Measurements from ENCODE around the gene NCOA7. TPM values are rescaled to one million over a fixed set of nuclear protein-coding genes. Genes with fewer than 3 reads are reported as not detected.

NCOA7 gene
- total RNA-seq, 1 experiment from 2014 or later, result 37.3 TPM

DNA sequence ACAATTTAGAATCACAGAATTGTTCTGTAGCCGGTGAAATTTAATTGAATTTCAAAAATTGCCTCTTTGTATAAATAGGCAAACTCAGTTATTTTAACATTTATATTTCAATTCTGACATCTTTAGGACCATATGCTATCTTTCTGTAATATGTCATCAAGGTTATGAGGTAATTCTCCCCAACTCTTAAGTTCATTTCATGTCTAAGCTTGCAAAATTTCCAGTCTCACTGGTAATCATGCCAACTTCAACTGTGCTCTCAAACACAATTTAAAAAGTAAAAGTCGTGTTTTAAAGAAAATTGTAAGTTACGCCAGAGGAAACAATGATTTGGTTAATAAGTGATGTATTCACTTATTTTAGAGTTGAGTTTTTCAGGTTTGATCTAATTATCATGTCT is 1.4 kb downstream of the NCOA7 start:
- in situ Hi-C loops (cut with HindIII; ENCODE audit: low pct_unique_long_range_greater_than_20kb, low sequenced_read_pairs), result no loop called here
- TF ChIP-seq, protein P1, sequence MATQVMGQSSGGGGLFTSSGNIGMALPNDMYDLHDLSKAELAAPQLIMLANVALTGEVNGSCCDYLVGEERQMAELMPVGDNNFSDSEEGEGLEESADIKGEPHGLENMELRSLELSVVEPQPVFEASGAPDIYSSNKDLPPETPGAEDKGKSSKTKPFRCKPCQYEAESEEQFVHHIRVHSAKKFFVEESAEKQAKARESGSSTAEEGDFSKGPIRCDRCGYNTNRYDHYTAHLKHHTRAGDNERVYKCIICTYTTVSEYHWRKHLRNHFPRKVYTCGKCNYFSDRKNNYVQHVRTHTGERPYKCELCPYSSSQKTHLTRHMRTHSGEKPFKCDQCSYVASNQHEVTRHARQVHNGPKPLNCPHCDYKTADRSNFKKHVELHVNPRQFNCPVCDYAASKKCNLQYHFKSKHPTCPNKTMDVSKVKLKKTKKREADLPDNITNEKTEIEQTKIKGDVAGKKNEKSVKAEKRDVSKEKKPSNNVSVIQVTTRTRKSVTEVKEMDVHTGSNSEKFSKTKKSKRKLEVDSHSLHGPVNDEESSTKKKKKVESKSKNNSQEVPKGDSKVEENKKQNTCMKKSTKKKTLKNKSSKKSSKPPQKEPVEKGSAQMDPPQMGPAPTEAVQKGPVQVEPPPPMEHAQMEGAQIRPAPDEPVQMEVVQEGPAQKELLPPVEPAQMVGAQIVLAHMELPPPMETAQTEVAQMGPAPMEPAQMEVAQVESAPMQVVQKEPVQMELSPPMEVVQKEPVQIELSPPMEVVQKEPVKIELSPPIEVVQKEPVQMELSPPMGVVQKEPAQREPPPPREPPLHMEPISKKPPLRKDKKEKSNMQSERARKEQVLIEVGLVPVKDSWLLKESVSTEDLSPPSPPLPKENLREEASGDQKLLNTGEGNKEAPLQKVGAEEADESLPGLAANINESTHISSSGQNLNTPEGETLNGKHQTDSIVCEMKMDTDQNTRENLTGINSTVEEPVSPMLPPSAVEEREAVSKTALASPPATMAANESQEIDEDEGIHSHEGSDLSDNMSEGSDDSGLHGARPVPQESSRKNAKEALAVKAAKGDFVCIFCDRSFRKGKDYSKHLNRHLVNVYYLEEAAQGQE (IDR thresholded peaks at IDR 0.05; ENCODE audit: insufficient read depth in 1 of 2, low read depth in 2 of 2, low read length in 1 of 2), result no peak
- no peak for TF ChIP-seq POLR2AphosphoS5 (IDR thresholded peaks at IDR 0.05; ENCODE audit: low read depth, low read length)
- H3K4me1 ChIP-seq (ENCODE audit: control insufficient read depth, insufficient read depth, low read length), result peaks cover 39% of the 10 kb centered on the region
- ATAC-seq (no peak), DNase-seq (ENCODE audit: low read depth, low spot score) (no peak)
- peak overlapping the region; percentile 98; the same call in 1 of the 2 replicates for H3K27ac ChIP-seq (ENCODE audit: low read length)
- CTCF ChIA-PET, result interaction anchor here (0.7 to 3.0 kb wide), 4 partner anchors 26 to 182 kb away, joined by 3 to 10 read pairs (median 4); no protein-coding TSS in a partner anchor
- H3K4me3 ChIP-seq (ENCODE audit: low read depth in 2 of 2, low read length in 2 of 2), result peak overlapping the region in 1 of 2 experiments; percentile 75; a peak in 2 of 4 replicates
- intact Hi-C loops (cut with micrococcal nuclease; ENCODE audit: unreplicated experiment), result no loop called here
- no peaks in the 10 kb centered on the region for H3K9me3 ChIP-seq (ENCODE audit: control insufficient read depth, insufficient read depth, low read depth, low read length)
- no peaks in the 10 kb centered on the region; the same call in 1 of the 2 replicates for H3K36me3 ChIP-seq (ENCODE audit: control insufficient read depth, insufficient read depth, low read length)
- H3K27me3 ChIP-seq (ENCODE audit: control insufficient read depth, insufficient read depth, low read length), result no peaks in the 10 kb centered on the region
- no TSS peak for BruUV-seq (replicated peaks)
- POLR2A ChIA-PET, result interaction anchor here (1.1 kb wide), 1 partner anchor 151 kb away, joined by 3 read pairs; no protein-coding TSS in a partner anchor

DNA sequence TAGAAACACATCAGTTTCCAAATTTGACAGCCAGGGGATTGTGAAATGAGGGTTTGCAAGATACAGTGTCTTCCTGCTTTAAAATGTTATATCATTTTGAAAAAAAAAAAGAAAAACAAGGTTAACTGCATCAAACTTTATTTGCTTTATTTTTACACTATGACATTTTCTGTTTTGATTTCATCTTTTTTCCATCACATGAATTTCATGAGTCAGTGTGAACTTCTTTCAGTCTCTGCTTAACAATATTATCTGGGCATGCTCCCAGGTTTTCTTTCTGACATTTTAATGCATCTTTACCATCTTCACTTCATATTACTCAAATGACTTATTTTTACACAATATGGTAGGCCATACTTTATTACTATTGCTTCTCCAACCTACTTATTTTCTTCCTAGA is 1.9 kb downstream of the NCOA7 start:
- Histone ChIP-seq H3K4me3 (ENCODE audit: low read depth in 2 of 2, low read length in 2 of 2) (peak overlapping the region in 1 of 2 experiments; percentile 75; a peak in 1 of 4 replicates), H3K27ac (ENCODE audit: low read length) (no peak overlapping the region; the same call in 1 of the 2 replicates), H3K4me1 (ENCODE audit: control insufficient read depth, insufficient read depth, low read length) (peaks cover 39% of the 10 kb centered on the region), H3K36me3 (ENCODE audit: control insufficient read depth, insufficient read depth, low read length) (no peaks in the 10 kb centered on the region; the same call in 1 of the 2 replicates), H3K27me3 (ENCODE audit: control insufficient read depth, insufficient read depth, low read length) (no peaks in the 10 kb centered on the region), H3K9me3 (ENCODE audit: control insufficient read depth, insufficient read depth, low read depth, low read length) (no peaks in the 10 kb centered on the region)
- no peak for DNase-seq (ENCODE audit: low read depth, low spot score)
- TF ChIP-seq, protein P1 (IDR thresholded peaks at IDR 0.05; ENCODE audit: insufficient read depth in 1 of 2, low read depth in 2 of 2, low read length in 1 of 2), result no peak
- TF ChIP-seq CTCF (IDR thresholded peaks at IDR 0.05) (no peak), SIN3A (IDR thresholded peaks at IDR 0.05; ENCODE audit: borderline replicate concordance, insufficient read depth, low read depth, low read length) (no peak), TCF7L2 (IDR thresholded peaks at IDR 0.05; ENCODE audit: low read depth, low read length) (no peak), POLR2AphosphoS5 (IDR thresholded peaks at IDR 0.05; ENCODE audit: low read depth, low read length) (no peak)
- CTCF ChIA-PET, result interaction anchor here (0.8 to 3.0 kb wide), 3 partner anchors 39 to 182 kb away, joined by 3 to 10 read pairs (median 3); partner anchors contain the start of gene HINT3
- POLR2A ChIA-PET, result interaction anchor here (1.1 kb wide), 1 partner anchor 151 kb away, joined by 3 read pairs; no protein-coding TSS in a partner anchor
- in situ Hi-C loops (cut with HindIII; ENCODE audit: low pct_unique_long_range_greater_than_20kb, low sequenced_read_pairs), result no loop called here
- ATAC-seq, result no peak
- intact Hi-C loops (cut with micrococcal nuclease; ENCODE audit: unreplicated experiment), result no loop called here
- BruUV-seq (replicated peaks), result no TSS peak

Measured in Panc1 (cell line).